ENCODE results near the gene ZYG11A.
A peak's percentile ranks its signal among the peaks of the same experiment; 100 is the strongest.

The ZYG11A gene

DNA sequence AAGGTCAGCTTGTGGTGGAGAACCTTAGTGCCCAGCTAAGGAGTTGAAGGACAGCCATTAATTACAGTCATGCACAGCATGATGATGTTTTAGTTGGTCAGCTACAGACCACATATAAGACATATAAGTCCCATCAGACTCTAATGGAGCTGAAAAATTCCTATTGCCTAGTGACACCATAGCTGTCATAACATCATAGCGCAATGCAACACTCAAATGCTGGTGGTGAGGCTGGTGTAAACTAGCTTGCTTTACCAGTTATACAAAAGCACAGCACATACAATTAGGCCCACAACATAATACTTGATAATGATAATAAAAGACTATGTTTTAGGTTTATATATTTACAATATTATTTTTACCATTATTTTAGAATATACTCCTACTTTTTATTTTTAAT lies 75.0 kb downstream of the ZYG11A start:
- no peak for TF ChIP-seq CTCF (conservative IDR thresholded peaks at IDR 0.05; ENCODE audit: low read depth, low read length)
- no peak overlapping the region for H3K4me3 ChIP-seq (ENCODE audit: low read depth, low read length)
- DNase-seq (ENCODE audit: low read depth) = no peak

DNA sequence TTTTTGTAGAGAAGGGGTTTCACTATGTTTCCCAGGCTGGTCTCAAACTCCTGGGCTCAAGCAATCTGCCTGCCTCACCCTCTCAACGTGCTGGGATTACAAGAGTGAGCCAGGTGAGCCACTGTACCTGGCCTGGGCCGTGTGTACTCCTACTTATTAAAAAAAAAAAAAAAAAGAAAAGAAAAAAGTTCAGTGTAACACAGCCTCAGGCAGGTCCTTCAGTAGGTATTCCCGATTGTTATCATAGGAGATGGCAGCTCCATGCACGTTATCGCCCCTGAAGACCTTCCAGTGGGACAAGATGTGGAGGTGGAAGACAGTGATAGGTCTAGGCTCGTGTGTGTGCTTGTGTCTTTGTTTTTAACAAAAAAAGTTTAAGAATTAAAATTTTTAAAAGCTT lies 75.6 kb downstream of the ZYG11A start:
- DNase-seq (ENCODE audit: low read depth) = no peak
- no peak for TF ChIP-seq CTCF (conservative IDR thresholded peaks at IDR 0.05; ENCODE audit: low read depth, low read length)
- no peak overlapping the region for H3K4me3 ChIP-seq (ENCODE audit: low read depth, low read length)

DNA sequence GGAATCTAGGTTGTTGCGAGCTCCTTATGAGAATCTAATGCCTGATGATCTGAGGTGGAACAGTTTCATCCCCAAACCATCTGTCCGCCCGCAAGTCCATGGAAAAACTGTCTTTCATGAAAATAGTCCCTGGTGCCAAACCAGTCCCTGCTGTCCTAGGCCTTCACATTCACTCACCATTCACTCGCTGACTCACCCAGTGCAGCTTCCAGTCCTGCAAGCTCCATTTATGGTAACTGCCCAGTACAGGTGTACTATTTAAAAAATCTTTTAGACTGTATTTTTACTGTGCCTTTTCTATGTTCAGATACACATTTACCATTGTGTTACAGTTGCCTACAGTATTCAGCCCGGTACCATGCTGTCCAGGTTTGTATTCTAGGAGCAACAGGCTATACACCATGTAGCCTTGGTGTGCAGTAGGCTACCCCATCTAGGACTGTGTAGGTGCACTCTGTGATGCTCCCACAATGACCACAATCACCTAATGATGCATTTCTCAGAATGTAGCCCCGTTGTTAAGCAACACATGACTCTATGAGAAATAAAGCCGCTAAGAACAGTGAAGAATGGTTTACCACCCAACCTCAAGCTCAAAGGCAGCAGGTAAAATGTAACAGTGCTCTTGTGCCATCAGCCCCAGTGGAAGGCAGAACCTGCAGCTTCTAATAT lies 76.6 kb downstream of the ZYG11A start:
- DNase-seq (ENCODE audit: low read depth) = no peak
- no peak for TF ChIP-seq CTCF (conservative IDR thresholded peaks at IDR 0.05; ENCODE audit: low read depth, low read length)
- H3K4me3 ChIP-seq (ENCODE audit: low read depth, low read length) = no peak overlapping the region

DNA sequence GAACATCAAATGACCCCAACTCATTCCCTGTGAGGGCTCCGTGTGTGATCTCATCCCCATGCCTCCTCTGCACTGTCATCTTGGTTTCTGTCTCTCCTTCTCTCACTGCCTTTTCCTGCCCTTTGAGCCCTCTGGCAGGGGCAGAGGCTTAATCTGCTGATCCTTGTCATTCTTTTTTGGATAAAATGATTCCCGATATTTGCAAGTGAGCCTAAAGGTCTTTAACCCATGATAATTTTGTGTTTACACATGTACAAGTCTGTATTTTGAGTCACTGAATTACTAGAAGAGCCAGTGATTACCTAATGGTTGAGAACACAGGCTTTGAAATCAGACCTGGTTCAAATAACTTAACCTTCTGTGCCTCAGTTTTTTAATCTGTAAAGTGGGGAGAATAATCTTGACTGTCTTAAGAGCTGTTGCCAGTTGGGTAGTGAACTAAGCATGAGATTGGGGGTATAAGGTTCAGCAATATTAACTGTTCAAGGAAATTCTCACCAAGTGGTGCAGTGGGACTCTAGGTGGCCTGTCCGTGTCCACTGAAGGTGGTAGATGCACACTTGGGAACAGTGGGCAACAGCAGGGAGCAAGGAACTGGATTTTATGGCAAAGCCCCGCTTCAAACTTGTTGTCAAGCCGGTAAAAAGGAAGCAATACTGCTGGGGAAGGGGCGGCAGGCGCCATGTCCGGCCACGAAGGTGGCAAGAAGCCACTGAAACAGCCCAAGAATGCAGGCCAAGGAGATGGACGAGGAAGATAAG lies 77.3 kb downstream of the ZYG11A start:
- TF ChIP-seq CTCF (conservative IDR thresholded peaks at IDR 0.05; ENCODE audit: low read depth, low read length) = no peak
- no peak for DNase-seq (ENCODE audit: low read depth)
- no peak overlapping the region for H3K4me3 ChIP-seq (ENCODE audit: low read depth, low read length)

DNA sequence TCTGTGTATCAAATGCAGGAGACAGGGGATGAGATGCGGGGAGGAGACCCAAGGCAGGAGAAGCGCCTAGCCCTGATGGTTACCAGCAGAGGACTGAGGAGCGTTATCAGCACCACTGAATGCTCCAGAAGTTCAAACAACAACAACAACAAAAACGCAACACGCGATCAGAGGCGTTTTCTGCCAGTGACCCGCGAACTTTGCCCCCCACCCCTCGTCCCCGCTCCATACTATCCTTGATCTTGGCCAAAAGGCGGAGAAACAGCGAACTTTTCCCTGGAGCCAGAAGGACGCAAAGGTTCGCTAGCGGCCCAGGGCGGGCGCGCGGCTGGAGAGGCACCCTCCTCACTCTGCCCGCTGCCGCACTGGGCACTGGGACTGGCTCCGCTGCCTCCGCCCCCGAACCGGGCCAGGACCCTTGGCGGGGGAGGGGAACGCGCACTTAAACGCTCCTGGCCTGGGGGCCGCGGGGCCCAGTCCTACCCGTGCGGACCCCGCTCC lies 78.3 kb downstream of the ZYG11A start:
- H3K4me3 ChIP-seq (ENCODE audit: low read depth, low read length) = peak overlapping the region; percentile 70
- no peak for TF ChIP-seq CTCF (conservative IDR thresholded peaks at IDR 0.05; ENCODE audit: low read depth, low read length)
- DNase-seq (ENCODE audit: low read depth) = no peak

DNA sequence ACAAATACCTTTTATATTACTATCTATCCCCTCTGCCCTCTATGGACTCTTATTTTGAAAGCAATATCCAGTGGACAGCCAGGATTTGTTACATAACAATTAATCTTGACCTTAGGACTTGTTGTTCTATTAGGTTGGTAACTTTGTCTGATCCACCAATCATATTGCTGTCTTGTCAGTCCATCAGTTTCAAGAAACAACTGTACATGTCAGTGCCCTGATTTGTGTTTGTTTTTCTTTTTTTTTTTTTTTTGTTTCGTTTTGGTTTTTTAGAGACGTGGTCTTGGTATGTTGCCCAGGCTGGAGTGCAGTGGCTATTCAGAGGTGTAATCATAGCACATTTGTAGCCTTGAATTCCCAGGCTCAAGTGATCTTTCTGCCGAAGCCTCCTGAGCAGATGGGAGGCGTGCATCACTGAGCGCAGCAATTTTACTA lies 83.0 kb downstream of the ZYG11A start:
- peak; percentile 26 for DNase-seq (ENCODE audit: low read depth)
- no peak overlapping the region for H3K4me3 ChIP-seq (ENCODE audit: low read depth, low read length)
- TF ChIP-seq CTCF (conservative IDR thresholded peaks at IDR 0.05; ENCODE audit: low read depth, low read length) = no peak
